ENCODE data around the gene PAX4.

PAX4 gene

GRCh38 chr7:127629268-127629854, 11.4 kb upstream of the PAX4 start:
- DNase-seq (ENCODE audit: low read depth in 2 of 2): no peak

DNA sequence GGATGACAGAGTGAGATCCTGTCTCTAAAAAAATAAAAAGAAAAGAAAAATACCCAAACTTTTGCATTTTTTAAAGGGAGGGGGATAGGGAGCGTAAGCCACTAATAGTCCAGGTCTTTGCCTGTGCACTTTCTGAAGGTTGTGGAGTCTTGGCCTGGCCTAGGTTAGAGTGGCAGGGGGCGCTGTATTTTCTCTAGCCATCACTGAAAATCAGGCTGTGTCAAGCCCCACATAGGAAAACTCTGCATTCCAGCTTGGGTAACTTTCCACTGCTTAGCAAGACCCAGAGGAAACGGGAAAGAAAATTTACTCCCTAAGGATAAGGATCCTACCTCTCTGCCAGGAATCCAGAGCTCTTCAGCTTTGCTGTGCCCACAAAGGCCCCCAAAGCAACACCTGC, 10.5 kb upstream of the PAX4 start:
- DNase-seq (ENCODE audit: low read depth in 2 of 2): no peak

DNA sequence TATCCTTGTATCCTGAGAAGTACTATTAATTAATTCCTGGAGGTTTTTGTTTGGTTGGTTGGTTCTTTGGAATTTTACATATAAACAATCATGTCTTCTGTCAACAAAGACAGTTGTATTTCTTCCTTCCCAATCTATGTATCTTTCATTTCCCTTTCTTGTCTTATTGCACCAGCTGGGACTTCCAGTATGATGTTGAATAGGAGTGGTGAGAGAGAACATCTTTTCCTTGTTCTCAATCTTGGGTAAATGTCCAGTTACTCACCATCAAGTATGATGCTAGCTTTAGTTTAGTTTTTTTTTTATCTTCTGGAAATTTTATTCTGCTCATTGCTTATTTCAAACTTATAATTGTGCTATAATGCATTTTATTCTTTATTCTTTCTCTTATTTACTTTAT, 7.4 kb upstream of the PAX4 start:
- no peak for DNase-seq (ENCODE audit: low read depth in 2 of 2)

DNA sequence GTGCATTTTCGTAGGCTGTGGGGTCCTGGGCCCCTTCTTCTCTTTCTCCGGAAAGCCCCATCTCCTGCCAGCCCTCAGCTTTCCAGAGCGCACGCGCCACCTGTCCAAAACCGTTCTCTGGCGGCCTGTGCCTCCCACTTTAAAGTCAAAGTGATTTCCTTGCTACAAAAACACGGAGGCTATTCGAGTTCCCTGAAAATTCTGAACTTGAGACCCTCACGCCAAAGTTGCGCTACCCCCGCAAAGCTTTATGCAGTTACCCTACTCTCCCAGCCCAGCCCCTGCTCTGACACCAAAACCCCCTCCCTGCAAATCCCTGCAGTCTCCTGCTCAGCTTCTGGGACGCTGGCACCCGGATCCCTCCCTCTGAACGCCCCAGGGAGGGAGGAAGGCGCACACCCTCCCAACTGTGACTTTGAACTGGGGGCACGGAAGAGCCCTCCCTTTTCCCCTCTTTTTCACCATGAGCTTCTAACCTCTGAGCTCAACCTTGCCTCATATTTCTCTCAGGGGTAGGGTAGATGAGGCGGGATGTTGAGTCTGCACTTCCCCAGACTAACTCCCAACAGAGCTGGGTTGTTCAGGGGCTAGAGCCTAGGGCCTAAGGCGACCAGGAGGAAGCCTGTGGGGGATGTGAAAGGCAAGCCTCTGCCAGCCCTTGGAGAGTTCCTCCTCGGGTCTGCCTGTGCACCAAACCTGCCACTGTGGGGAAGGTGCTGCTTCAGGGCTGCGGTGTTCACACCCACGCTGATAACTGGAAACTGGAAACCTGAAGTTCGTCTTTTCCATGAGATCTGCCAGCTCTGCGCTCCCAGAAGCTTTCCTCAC, 2.7 kb upstream of the PAX4 start:
- no peak for DNase-seq (ENCODE audit: low read depth in 2 of 2)

GRCh38 chr7:127619681-127620405, 1.9 kb upstream of the PAX4 start:
- DNase-seq (ENCODE audit: low read depth in 2 of 2): no peak

DNA sequence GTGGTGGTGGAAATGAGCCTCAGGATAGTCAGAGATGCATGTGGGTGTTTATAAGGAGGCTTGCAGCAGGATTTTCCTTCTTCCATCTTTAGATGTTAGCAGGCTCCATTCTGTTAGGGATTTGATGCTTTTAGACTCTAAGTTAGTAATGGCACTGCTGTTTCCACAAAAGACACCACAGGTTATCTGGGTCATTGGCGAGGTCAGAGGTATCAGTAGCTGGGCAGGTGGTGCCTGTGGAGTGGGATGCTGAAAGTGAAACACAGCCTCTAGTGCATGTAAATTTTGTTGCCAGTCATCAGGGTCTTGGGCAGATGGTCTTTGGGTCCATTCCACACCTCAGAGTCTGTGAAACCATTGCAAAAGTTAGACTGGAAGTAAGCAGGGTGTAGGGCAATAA, 833 bp upstream of the PAX4 start:
- no peak for DNase-seq (ENCODE audit: low read depth in 2 of 2)

DNA sequence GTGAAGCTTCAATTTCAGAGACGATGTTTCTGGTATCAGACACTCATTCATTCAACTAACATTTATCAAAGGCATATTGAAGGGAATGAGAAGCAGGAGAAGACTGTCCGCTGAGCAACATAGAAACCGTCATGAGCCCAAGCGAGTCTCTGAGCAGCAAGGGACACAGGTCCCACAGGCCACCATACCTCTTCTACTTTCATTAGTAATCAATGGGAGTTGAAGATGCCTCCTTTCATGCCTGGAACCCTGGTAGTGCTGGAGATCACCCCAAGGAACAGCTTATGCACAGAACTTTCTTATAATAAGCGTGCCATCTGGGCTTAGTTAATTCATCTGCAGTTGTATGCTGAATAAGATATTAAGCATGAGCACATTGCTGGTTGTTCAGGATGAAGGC, 1.2 kb downstream of the PAX4 start:
- DNase-seq (ENCODE audit: low read depth in 2 of 2): no peak

DNA sequence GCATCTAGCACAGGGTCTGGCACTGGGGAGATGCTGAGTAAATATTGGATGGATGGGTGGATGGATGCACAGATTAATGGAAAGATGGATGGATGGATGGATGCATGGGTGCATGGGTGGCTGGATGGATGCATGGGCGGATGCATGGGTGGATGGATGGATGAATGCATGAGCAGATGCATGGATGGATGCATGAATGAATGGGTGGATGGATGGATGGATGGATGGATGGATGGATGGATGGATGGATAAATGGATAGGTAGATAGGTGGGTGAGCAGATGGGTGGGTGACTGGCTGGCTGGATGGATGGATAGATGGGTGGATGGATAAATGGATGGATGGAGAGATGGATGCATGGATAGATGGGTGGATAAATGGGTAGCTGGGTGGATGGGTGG, 5.7 kb downstream of the PAX4 start:
- DNase-seq (ENCODE audit: low read depth in 2 of 2): no peak

DNA sequence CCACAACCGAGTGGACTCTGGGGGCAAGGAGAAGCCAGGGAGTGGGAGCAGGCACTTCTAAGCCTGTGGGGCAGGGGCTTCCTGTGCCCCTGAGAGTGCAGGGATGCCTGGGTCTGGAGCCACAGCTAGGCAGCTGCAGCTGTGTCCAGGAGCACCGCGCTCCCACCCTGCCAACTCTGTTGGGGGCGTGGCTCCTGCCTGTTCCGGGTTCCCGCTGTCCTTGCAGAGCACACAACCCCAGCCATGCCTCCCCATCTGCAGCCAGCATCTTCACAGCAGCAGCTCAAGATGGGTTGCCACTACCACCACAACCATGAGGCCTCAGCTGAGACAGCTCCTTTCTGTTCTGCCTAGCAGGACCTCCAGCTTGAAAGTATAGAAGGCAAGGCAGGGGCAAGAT, 8.6 kb downstream of the PAX4 start:
- DNase-seq (ENCODE audit: low read depth in 2 of 2): no peak

DNA sequence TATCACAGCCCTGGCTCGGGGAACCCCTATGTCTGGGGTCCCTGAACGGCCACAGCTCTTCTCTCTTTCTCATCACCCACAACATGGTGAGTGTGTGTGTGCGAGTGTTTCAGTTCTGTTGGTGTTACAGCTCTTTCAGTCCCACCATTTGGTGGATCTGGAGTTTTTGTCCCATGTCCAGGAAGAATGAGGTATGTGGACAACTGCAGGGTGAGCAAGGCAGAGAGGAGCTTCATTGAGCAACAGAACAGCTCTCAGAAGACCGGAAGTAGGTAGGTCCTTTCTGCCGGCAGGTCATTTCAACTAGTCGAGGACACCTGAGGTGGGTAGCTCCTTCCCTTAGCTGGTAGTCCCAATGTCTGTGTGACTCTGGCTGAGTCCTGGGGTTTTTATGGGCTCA, 9.5 kb downstream of the PAX4 start:
- DNase-seq (ENCODE audit: low read depth in 2 of 2): no peak

- no peak for DNase-seq (ENCODE audit: low read depth in 2 of 2)
Measured at GRCh38 chr7:127600885-127601284, 17.1 kb downstream of the PAX4 start.

DNA sequence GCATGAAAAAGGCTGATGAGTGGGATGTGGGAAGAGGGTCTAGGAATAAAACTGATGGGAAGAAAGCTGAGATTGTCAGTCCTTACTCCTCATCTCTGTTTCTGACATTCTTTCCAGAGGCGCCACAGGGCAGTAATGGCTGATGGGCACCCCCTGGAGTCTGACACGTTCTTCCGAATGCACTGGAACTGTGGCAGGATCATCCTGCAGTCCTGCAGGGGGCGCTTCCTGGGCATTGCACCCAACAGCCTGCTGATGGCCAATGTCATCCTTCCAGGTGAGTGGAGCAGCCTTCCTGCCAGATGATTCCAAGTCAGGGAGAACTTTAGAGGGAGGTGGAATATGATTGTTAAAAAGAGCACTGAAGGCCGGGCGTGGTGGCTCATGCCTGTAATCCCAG, 19.6 kb downstream of the PAX4 start:
- no peak for DNase-seq (ENCODE audit: low read depth in 2 of 2)

DNA sequence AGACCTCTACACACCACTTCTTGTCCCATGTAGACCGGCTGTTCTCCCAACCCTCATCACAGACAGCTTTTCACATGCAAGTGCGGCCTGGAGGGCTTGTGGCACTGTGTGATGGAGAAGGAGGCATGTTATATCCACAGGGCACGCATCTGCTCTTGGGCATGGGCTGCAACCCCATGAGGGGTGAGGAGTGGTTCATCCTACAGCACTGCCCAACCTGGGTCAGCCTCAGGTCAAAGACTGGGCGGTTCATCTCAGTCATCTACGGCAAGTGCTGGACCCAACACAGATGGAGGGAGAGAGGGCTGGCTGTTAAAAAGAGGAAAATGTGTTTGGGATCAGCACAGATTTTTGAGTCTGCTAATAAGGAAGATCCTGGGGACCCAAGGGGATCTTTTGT, 22.2 kb downstream of the PAX4 start:
- no peak for DNase-seq (ENCODE audit: low read depth in 2 of 2)

DNA sequence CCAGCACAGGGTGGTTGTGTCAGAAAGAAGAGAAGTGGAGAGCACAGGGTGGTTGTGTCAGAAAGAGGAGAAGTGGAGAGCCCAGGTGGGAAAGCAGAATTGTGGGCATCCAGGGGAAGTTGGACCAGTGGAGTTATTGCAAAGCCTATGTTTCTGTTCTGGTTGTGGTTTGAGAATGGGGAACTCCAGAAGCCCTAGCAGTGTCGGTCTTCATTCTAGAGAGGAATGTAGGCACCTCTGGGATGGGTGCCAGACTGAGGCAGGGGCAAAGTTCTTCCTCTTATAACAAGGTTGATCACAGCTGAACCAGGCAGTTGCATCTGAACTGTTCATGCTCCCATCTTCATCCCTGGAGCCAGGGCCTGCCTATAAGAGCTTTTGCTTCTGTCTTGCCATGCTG, 23.5 kb downstream of the PAX4 start:
- no peak for DNase-seq (ENCODE audit: low read depth in 2 of 2)

DNA sequence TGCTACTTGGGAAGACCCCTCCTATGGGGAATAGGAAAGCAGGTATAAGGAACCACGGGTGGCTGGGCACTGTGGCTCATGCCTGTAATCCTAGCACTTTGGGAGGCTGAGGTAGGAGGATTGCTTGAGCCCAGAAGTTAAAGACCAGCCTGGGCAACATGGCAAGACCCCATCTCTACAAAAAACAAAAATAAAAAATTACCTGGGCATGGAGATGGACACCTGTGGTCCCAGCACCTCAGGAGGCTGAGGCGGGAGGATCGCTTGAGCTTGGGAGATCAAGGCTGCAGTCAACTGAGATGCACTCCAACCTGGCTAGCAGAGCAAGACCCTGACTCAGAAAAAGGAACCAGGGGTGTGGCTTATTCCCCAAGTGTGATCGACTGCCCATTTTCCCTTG, 25.4 kb downstream of the PAX4 start:
- no peak for DNase-seq (ENCODE audit: low read depth in 2 of 2)

DNA sequence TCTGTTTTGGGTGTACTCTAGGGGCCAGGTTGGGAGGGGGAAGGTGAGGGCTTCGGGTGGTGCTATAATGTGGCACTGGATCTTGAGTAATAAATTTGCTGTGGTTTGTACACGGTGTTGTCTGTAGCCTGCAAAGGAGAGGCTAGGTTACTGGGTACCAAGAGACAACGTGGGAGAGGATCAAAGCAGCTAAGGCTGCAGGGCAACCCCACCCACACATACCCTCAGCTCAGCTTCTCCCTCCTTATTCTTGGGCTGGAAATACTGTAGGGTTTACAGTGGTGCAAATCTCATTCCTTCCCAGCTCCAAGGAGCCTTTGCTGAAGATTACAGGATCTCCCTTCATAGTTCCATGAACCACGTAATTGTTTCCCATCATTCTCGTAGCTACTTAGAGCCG, 26.4 kb downstream of the PAX4 start:
- DNase-seq (ENCODE audit: low read depth in 2 of 2): no peak

DNA sequence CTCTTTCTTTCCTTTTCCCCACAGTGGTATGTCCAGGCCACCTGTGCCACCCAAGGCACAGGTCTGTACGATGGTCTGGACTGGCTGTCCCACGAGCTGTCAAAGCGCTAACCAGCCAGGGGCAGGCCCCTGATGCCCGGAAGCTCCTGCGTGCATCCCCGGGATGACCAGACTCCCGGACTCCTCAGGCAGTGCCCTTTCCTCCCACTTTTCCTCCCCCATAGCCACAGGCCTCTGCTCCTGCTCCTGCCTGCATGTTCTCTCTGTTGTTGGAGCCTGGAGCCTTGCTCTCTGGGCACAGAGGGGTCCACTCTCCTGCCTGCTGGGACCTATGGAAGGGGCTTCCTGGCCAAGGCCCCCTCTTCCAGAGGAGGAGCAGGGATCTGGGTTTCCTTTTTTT, 26.8 kb downstream of the PAX4 start:
- no peak for DNase-seq (ENCODE audit: low read depth in 2 of 2)

GRCh38 chr7:127589896-127590295, 28.0 kb downstream of the PAX4 start:
- DNase-seq (ENCODE audit: low read depth in 2 of 2): no peak

GRCh38 chr7:127588697-127589482, 29.1 kb downstream of the PAX4 start:
- peak in 1 of 2 experiments; percentile 8 for DNase-seq (ENCODE audit: low read depth in 2 of 2)

GRCh38 chr7:127588019-127588696, 29.8 kb downstream of the PAX4 start, which contains the start of gene ARF5:
TSS of gene ARF5 (plus strand) at chr7:127588411. CDS start at chr7:127588499, 88 bp downstream.
- peak; percentile 78 to 80 for DNase-seq (ENCODE audit: low read depth in 2 of 2)

GRCh38 chr7:127587663-127588018, 30.3 kb downstream of the PAX4 start:
- no peak for DNase-seq (ENCODE audit: low read depth in 2 of 2)

GRCh38 chr7:127586346-127586745, 31.6 kb downstream of the PAX4 start:
- DNase-seq (ENCODE audit: low read depth in 2 of 2): no peak
